NT2/D1 (cell line): Measurements from ENCODE around the gene PRDM4.
"Not testable (repeated sequence)": the region's sequence is repeated elsewhere in the genome, so short reads cannot be mapped to it uniquely, and the experiment has no call there.

Experiments used
- DNase-seq: peaks from one replicate; pipeline ENCODE4 v3.0.0-alpha.2; 2011; ENCODE audit warnings: low read depth, low spot score
- H3K27me3 ChIP-seq: 2 replicates; pipeline ENCODE4 v1.6.0; 2011; ENCODE audit warnings: mild to moderate bottlenecking; ENCODE audit not compliant: insufficient read length, insufficient read depth
- H3K36me3 ChIP-seq: 2 replicates; pipeline ENCODE4 v1.6.1; 2011; ENCODE audit warnings: mild to moderate bottlenecking, low read length, mixed read lengths; ENCODE audit not compliant: insufficient read depth, insufficient read length
- H3K4me1 ChIP-seq: 2 replicates; pipeline ENCODE4 v1.5.1; 2011; ENCODE audit not compliant: insufficient read depth, insufficient read length
- H3K4me3 ChIP-seq: 2 replicates; pipeline ENCODE4 v1.5.1; 2011; ENCODE audit warnings: low read depth; ENCODE audit not compliant: insufficient read length
- H3K9ac ChIP-seq: 2 replicates; pipeline ENCODE4 v1.6.0; 2011; ENCODE audit warnings: low read depth; ENCODE audit not compliant: insufficient read length
- H3K9me3 ChIP-seq: 2 replicates; pipeline ENCODE4 v1.5.1; 2011; ENCODE audit warnings: mild to moderate bottlenecking, low read length; ENCODE audit not compliant: insufficient read depth
- SUZ12 ChIP-seq: IDR thresholded peaks from 2 replicates; pipeline ENCODE4 v1.6.1; 2011; ENCODE audit not compliant: insufficient read length, insufficient read depth; ENCODE audit errors: extremely low read depth
- YY1 ChIP-seq: IDR thresholded peaks from 2 replicates; pipeline ENCODE4 v1.6.1; 2011; ENCODE audit not compliant: insufficient read length, insufficient read depth
- ZNF274 ChIP-seq: IDR thresholded peaks from 2 replicates; pipeline ENCODE4 v1.6.1; 2011; ENCODE audit warnings: mild to moderate bottlenecking, low read depth, low read length

The PRDM4 gene

GRCh38 chr12:107736914-107737313 lies 24.0 kb downstream of the PRDM4 start:
- H3K9me3 ChIP-seq, result no peaks in the 10 kb centered on the region
- no peak overlapping the region for H3K4me3 ChIP-seq
- peaks cover 95% of the 10 kb centered on the region for H3K36me3 ChIP-seq
- no peak for TF ChIP-seq SUZ12
- no peak for TF ChIP-seq YY1
- no peak for TF ChIP-seq ZNF274
- no peaks in the 10 kb centered on the region for H3K27me3 ChIP-seq
- no peaks in the 10 kb centered on the region for H3K4me1 ChIP-seq
- DNase-seq, result no peak
- H3K9ac ChIP-seq, result no peak overlapping the region

GRCh38 chr12:107735763-107736162 lies 25.2 kb downstream of the PRDM4 start:
- H3K4me3 ChIP-seq, result no peak overlapping the region
- no peaks in the 10 kb centered on the region for H3K4me1 ChIP-seq
- no peaks in the 10 kb centered on the region for H3K27me3 ChIP-seq
- no peak overlapping the region for H3K9ac ChIP-seq
- no peak for TF ChIP-seq SUZ12
- TF ChIP-seq ZNF274, result no peak
- TF ChIP-seq YY1, result no peak
- H3K36me3 ChIP-seq, result peaks cover 84% of the 10 kb centered on the region
- DNase-seq, result no peak
- H3K9me3 ChIP-seq, result no peaks in the 10 kb centered on the region

GRCh38 chr12:107734139-107734538 lies 26.8 kb downstream of the PRDM4 start:
- no peak for TF ChIP-seq ZNF274
- no peak for TF ChIP-seq SUZ12
- TF ChIP-seq YY1, result no peak
- Histone ChIP-seq H3K9ac (no peak overlapping the region), H3K27me3 (no peaks in the 10 kb centered on the region), H3K4me3 (no peak overlapping the region), H3K9me3 (no peaks in the 10 kb centered on the region), H3K36me3 (peaks cover 67% of the 10 kb centered on the region), H3K4me1 (no peaks in the 10 kb centered on the region)
- no peak for DNase-seq

- Histone ChIP-seq H3K9ac (no peak overlapping the region), H3K9me3 (no peaks in the 10 kb centered on the region), H3K4me3 (no peak overlapping the region), H3K36me3 (peaks cover 50% of the 10 kb centered on the region), H3K4me1 (no peaks in the 10 kb centered on the region), H3K27me3 (no peaks in the 10 kb centered on the region)
- TF ChIP-seq YY1, result no peak
- TF ChIP-seq ZNF274, result no peak
- no peak for TF ChIP-seq SUZ12
- DNase-seq, result no peak
Observed at GRCh38 chr12:107732365-107732764, 28.6 kb downstream of the PRDM4 start.

- DNase-seq, result no peak
- peaks cover 40% of the 10 kb centered on the region for H3K36me3 ChIP-seq
- TF ChIP-seq YY1 (no peak), ZNF274 (no peak), SUZ12 (no peak)
- H3K27me3 ChIP-seq, result no peaks in the 10 kb centered on the region
- no peaks in the 10 kb centered on the region for H3K9me3 ChIP-seq
- no peaks in the 10 kb centered on the region for H3K4me1 ChIP-seq
- H3K9ac ChIP-seq, result no peak overlapping the region
- H3K4me3 ChIP-seq, result no peak overlapping the region
Observed at GRCh38 chr12:107731366-107731765, 29.6 kb downstream of the PRDM4 start.

- no peak for DNase-seq
- Histone ChIP-seq H3K4me1 (no peaks in the 10 kb centered on the region), H3K4me3 (no peak overlapping the region)
Observed at GRCh38 chr12:107730618-107731341, 30.2 kb downstream of the PRDM4 start.

GRCh38 chr12:107727742-107728141 lies 33.2 kb downstream of the PRDM4 start:
- not testable (repeated sequence) for H3K9ac ChIP-seq, H3K4me1 ChIP-seq, H3K9me3 ChIP-seq, DNase-seq, H3K36me3 ChIP-seq, H3K4me3 ChIP-seq, H3K27me3 ChIP-seq

More at GRCh38 chr12:107730618-107731341, 30.2 kb downstream of the PRDM4 start:
- Histone ChIP-seq H3K36me3 (peaks cover 34% of the 10 kb centered on the region), H3K9ac (no peak overlapping the region), H3K9me3 (no peaks in the 10 kb centered on the region), H3K27me3 (no peaks in the 10 kb centered on the region)
- TF ChIP-seq ZNF274 (no peak), YY1 (no peak), SUZ12 (no peak)

- H3K27me3 ChIP-seq, H3K9ac ChIP-seq, H3K4me1 ChIP-seq, DNase-seq, H3K36me3 ChIP-seq, H3K9me3 ChIP-seq, H3K4me3 ChIP-seq: not testable (repeated sequence)
Observed at GRCh38 chr12:107727327-107727726, 33.6 kb downstream of the PRDM4 start.
